Measurements from ENCODE around the gene EMX2. TPM values are rescaled to one million over a fixed set of nuclear protein-coding genes. Genes with fewer than 3 reads are reported as not detected.

EMX2 gene
- total RNA-seq, 1 experiment from 2014 or later: not detected

- CTCF ChIA-PET: no interaction called here
- intact Hi-C loops (cut with micrococcal nuclease): no loop called here
- Histone ChIP-seq H3K4me3 (replicated peaks in 1 of 2; ENCODE audit: low read depth in 1 of 2, low read length in 2 of 2) (no peak overlapping the region), H3K27ac (ENCODE audit: low read depth, low read length) (no peak overlapping the region), H3K9ac (ENCODE audit: low read length) (no peak overlapping the region), H2AFZ (ENCODE audit: low read depth, low read length, poor library complexity, severe bottlenecking) (no peak overlapping the region), H3K79me2 (ENCODE audit: insufficient read depth, low read length) (no peaks in the 10 kb centered on the region), H4K20me1 (ENCODE audit: insufficient read depth) (no peaks in the 10 kb centered on the region), H3K9me2 (ENCODE audit: insufficient read depth) (no peaks in the 10 kb centered on the region), H3K4me2 (ENCODE audit: low read length) (no peak overlapping the region), H3K36me3 (ENCODE audit: control insufficient read depth in 1 of 2, insufficient read depth in 2 of 2, low read length in 2 of 2) (no peaks in the 10 kb centered on the region), H3K27me3 (ENCODE audit: insufficient read depth, low read length) (peaks cover 27% of the 10 kb centered on the region), H3K4me1 (ENCODE audit: control insufficient read depth in 1 of 2, insufficient read depth in 2 of 2, low read length in 2 of 2) (no peaks in the 10 kb centered on the region), H3K9me3 (ENCODE audit: control insufficient read depth in 1 of 2, insufficient read depth in 1 of 2, low read depth in 1 of 2, low read length in 2 of 2) (no peaks in the 10 kb centered on the region)
- TF ChIP-seq SP1 (IDR thresholded peaks at IDR 0.05; ENCODE audit: low read depth) (no peak), MAX (IDR thresholded peaks at IDR 0.05) (no peak), ELF1 (IDR thresholded peaks at IDR 0.05; ENCODE audit: borderline replicate concordance, low read depth) (no peak), CTCF (IDR thresholded peaks at IDR 0.05 in 2 of 3, conservative IDR thresholded peaks at IDR 0.05 in 1 of 3; ENCODE audit: borderline replicate concordance in 1 of 3, insufficient read depth in 1 of 3, low read depth in 2 of 3, low read length in 2 of 3) (no peak), ZBTB33 (IDR thresholded peaks at IDR 0.05; ENCODE audit: extremely low read depth, insufficient replicate concordance, low read length) (no peak), RAD21 (IDR thresholded peaks at IDR 0.05; ENCODE audit: low read depth) (no peak), SRF (IDR thresholded peaks at IDR 0.05; ENCODE audit: low read depth) (no peak), FOSL1 (IDR thresholded peaks at IDR 0.05; ENCODE audit: low read depth) (no peak), EZH2 (IDR thresholded peaks at IDR 0.05) (no peak), EGR1 (IDR thresholded peaks at IDR 0.05; ENCODE audit: low read depth) (no peak), CBX3 (IDR thresholded peaks at IDR 0.05; ENCODE audit: low read depth) (no peak), JUND (IDR thresholded peaks at IDR 0.05) (no peak), POLR2A (IDR thresholded peaks at IDR 0.05; ENCODE audit: borderline replicate concordance, extremely low read depth, insufficient read depth, insufficient read length) (no peak), SIN3A (IDR thresholded peaks at IDR 0.05; ENCODE audit: low read depth) (no peak), EZH2phosphoT487 (IDR thresholded peaks at IDR 0.05; ENCODE audit: borderline replicate concordance) (no peak)
- BruUV-seq (replicated peaks): no TSS peak
- RAD21 ChIA-PET (ENCODE audit: low non-redundant PET in 1 of 2, low total read pairs in 2 of 2, uncharacterized antibody in 2 of 2, unreplicated experiment in 2 of 2): no interaction called here
- DNase-seq (ENCODE audit: low read depth, low spot score): no peak
- no peak for ATAC-seq
- POLR2A ChIA-PET: no interaction called here
These were observed 47.7 kb downstream of the EMX2 start for GRCh38 chr10:117590101-117590875.
